Measurements from ENCODE around the gene OR2A25.

DNA sequence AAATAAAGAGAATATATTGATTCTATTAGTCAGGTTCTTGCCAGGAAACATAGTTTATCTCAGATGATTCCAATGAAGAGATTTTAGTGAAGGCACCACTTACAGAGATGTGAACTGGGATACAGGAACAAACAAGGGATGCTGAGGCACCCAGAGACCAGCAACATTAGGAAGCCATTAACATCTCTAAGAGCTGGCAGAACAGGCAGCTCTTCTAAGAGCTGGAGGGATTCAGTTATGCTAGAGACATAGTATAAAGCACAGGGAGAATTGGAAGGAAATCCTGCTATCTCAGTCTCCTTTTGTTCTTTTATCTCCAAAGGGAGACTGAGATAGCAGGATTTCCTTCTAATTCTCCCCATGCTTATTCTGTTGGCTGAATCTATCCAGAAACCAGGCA is 47.4 kb upstream of the OR2A25 start:
- no peak for TF ChIP-seq TAF1 (IDR thresholded peaks at IDR 0.05; ENCODE audit: low read depth)
- no peak for TF ChIP-seq CTCF (IDR thresholded peaks at IDR 0.05; ENCODE audit: poor library complexity, severe bottlenecking)
- no peak for TF ChIP-seq EZH2 (IDR thresholded peaks at IDR 0.05; ENCODE audit: borderline replicate concordance, insufficient read depth, low read length, poor library complexity, severe bottlenecking)
- TF ChIP-seq RAD21 (conservative IDR thresholded peaks at IDR 0.05): no peak
- no peak for TF ChIP-seq POLR2AphosphoS5 (IDR thresholded peaks at IDR 0.05)
- no peak for TF ChIP-seq REST (IDR thresholded peaks at IDR 0.05; ENCODE audit: borderline replicate concordance)
- TF ChIP-seq SMC3 (conservative IDR thresholded peaks at IDR 0.05; ENCODE audit: poor library complexity): no peak
- no peak for TF ChIP-seq EP300 (conservative IDR thresholded peaks at IDR 0.05; ENCODE audit: poor library complexity, severe bottlenecking)
- no peak for TF ChIP-seq MXI1 (conservative IDR thresholded peaks at IDR 0.05; ENCODE audit: poor library complexity, severe bottlenecking)

Measured in neural cell (in vitro differentiated cells).